GM23338 (cell line): ENCODE data around the gene GRK2. TPM values are rescaled to one million over a fixed set of nuclear protein-coding genes. Genes with fewer than 3 reads are reported as not detected.

ENCODE experiments used
- ATAC-seq: fragments of 200-7000 bp; cut with Tn5 transposase; 3 replicates; pipeline ENCODE4 v1.9.1; 2020
- DNase-seq: peaks from one replicate; pipeline ENCODE4 v3.0.0-alpha.2; 2015; ENCODE audit warnings: low spot score
- H2AFZ ChIP-seq: fragments of 200-600 bp; sonication (generic); 2 replicates; pipeline ENCODE4 v1.8.0; 2016; ENCODE audit warnings: antibody characterized with exemption, mild to moderate bottlenecking, moderate library complexity
- H3F3A ChIP-seq: fragments of 200-600 bp; sonication (generic); replicated peaks from 2 replicates; pipeline ENCODE4 v1.8.0; 2017; ENCODE audit warnings: antibody characterized with exemption, mixed run types, low read depth
- H3K27ac ChIP-seq: fragments of 200-600 bp; sonication (generic); 2 replicates; pipeline ENCODE4 v1.6.1; 2016; ENCODE audit warnings: low read depth
- H3K27me3 ChIP-seq: fragments of 200-600 bp; sonication (generic); 2 replicates; pipeline ENCODE4 v1.8.0; 2016; ENCODE audit warnings: mild to moderate bottlenecking, mixed run types, moderate library complexity; ENCODE audit not compliant: insufficient read depth
- H3K36me3 ChIP-seq: fragments of 200-600 bp; sonication (generic); 2 replicates; pipeline ENCODE4 v1.8.0; 2016; ENCODE audit warnings: mild to moderate bottlenecking; ENCODE audit not compliant: insufficient read depth
- H3K4me1 ChIP-seq: fragments of 200-600 bp; sonication (generic); 2 replicates; pipeline ENCODE4 v1.8.0; 2016; ENCODE audit warnings: mild to moderate bottlenecking, moderate library complexity; ENCODE audit not compliant: insufficient read depth
- H3K4me2 ChIP-seq: fragments of 200-600 bp; sonication (generic); 2 replicates; pipeline ENCODE4 v1.7.1; 2017; ENCODE audit warnings: mixed run types
- H3K4me3 ChIP-seq: fragments of 200-600 bp; sonication (generic); 2 replicates; pipeline ENCODE4 v1.6.1; 2016; ENCODE audit warnings: mixed run types
- H3K79me2 ChIP-seq: fragments of 200-600 bp; sonication (generic); replicated peaks from 2 replicates; pipeline ENCODE4 v1.8.0; 2017; ENCODE audit warnings: mild to moderate bottlenecking; ENCODE audit not compliant: insufficient read depth
- H3K9me2 ChIP-seq: fragments of 200-600 bp; sonication (generic); 2 replicates; pipeline ENCODE4 v1.8.0; 2017; ENCODE audit not compliant: insufficient read depth
- H4K20me1 ChIP-seq: fragments of 200-600 bp; sonication (generic); replicated peaks from 2 replicates; pipeline ENCODE4 v1.8.0; 2017; ENCODE audit warnings: mild to moderate bottlenecking; ENCODE audit not compliant: insufficient read depth
- H3K27ac Mint-ChIP-seq: 2 replicates; pipeline ENCODE4 v1.8.0; 2020; ENCODE audit warnings: inconsistent platforms, mild to moderate bottlenecking, moderate library complexity, mixed read lengths
- H3K27me3 Mint-ChIP-seq: 3 replicates; pipeline ENCODE4 v1.8.0; 2022; ENCODE audit warnings: low read depth, mild to moderate bottlenecking, moderate library complexity, mixed read lengths, inconsistent platforms; ENCODE audit not compliant: insufficient read depth, poor library complexity
- H3K36me3 Mint-ChIP-seq: 3 replicates; pipeline ENCODE4 v1.8.0; 2021; ENCODE audit warnings: low read depth, mild to moderate bottlenecking, inconsistent platforms, moderate library complexity, mixed read lengths
- H3K4me1 Mint-ChIP-seq: 3 replicates; pipeline ENCODE4 v1.8.0; 2020; ENCODE audit warnings: mild to moderate bottlenecking, inconsistent platforms, mixed read lengths
- H3K4me3 Mint-ChIP-seq: 3 replicates; pipeline ENCODE4 v1.8.0; 2021; ENCODE audit warnings: moderate library complexity, mild to moderate bottlenecking, inconsistent platforms, mixed read lengths
- H3K9me3 Mint-ChIP-seq: 3 replicates; pipeline ENCODE4 v1.8.0; 2020; ENCODE audit warnings: moderate library complexity, mild to moderate bottlenecking, inconsistent platforms, mixed read lengths
- CTCF ChIP-seq, 2 experiments: fragments of 200-600 bp in 1 of 2; sonication (generic) in 1 of 2; conservative IDR thresholded peaks; 2 replicates each; pipeline versions ENCODE4 v1.5.1 to v1.6.1; 2016 to 2017; ENCODE audit warnings: antibody characterized with exemption in 2 of 2, low read depth in 2 of 2, mild to moderate bottlenecking in 2 of 2, moderate library complexity in 1 of 2
- ETS1 ChIP-seq: IDR thresholded peaks from 2 replicates; pipeline ENCODE4 v1.6.1; 2016; ENCODE audit warnings: antibody characterized with exemption
- EZH2 ChIP-seq: fragments of 200-600 bp; sonication (generic); IDR thresholded peaks from one replicate; pipeline ENCODE4 v1.8.0; 2017; ENCODE audit warnings: antibody characterized with exemption, mild to moderate bottlenecking, low read depth; ENCODE audit not compliant: unreplicated experiment
- EZH2phosphoT487 ChIP-seq: fragments of 200-600 bp; sonication (generic); IDR thresholded peaks from one replicate; pipeline ENCODE4 v1.8.1; 2018; ENCODE audit warnings: antibody characterized with exemption; ENCODE audit not compliant: unreplicated experiment
- JUNB ChIP-seq: IDR thresholded peaks from one replicate; pipeline ENCODE4 v1.6.1; 2016; ENCODE audit warnings: antibody characterized with exemption; ENCODE audit not compliant: unreplicated experiment
- POLR2AphosphoS5 ChIP-seq: IDR thresholded peaks from 2 replicates; pipeline ENCODE4 v1.6.1; 2016; ENCODE audit warnings: antibody characterized with exemption, low read depth
- REST ChIP-seq: IDR thresholded peaks from one replicate; pipeline ENCODE4 v1.6.1; 2018; ENCODE audit warnings: antibody characterized with exemption; ENCODE audit not compliant: unreplicated experiment
- STAT1 ChIP-seq: IDR thresholded peaks from one replicate; pipeline ENCODE4 v1.6.1; 2016; ENCODE audit warnings: antibody characterized with exemption; ENCODE audit not compliant: unreplicated experiment
- polyA plus RNA-seq: library from polyadenylated mRNA; unstranded; fragments of >200 nt; fragmentation: Nextera tagmentation; extraction: Ambion mirVana; gene quantifications from 2 replicates; pipeline ENCODE4 v1.2.1, GENCODE V29; 2016
- total RNA-seq: library from RNA; depleted of rRNA; stranded (reverse); fragments of >200 nt; shearing (Covaris generic); gene quantifications from 2 replicates; pipeline ENCODE4 v1.2.3, GENCODE V29; 2014

The GRK2 gene
- total and polyA plus RNA-seq, 2 experiments from 2014 or later: 19.5 to 72.5 TPM

- Mint-ChIP-seq H3K9me3 (no peaks in the 10 kb centered on the region; the same call in 2 of the 3 replicates), H3K36me3 (no peaks in the 10 kb centered on the region), H3K4me3 (peak overlapping the region; percentile 92), H3K4me1 (peaks cover 11% of the 10 kb centered on the region), H3K27ac (no peak overlapping the region), H3K27me3 (peaks cover 24% of the 10 kb centered on the region)
- Histone ChIP-seq H4K20me1 (no peaks in the 10 kb centered on the region), H3K4me3 (peak overlapping the region; percentile 76), H3K9me2 (no peaks in the 10 kb centered on the region), H2AFZ (peak overlapping the region; percentile 98), H3K27me3 (peaks cover 32% of the 10 kb centered on the region), H3F3A (peaks cover 9% of the 10 kb centered on the region; the same call in 1 of the 2 replicates), H3K79me2 (no peaks in the 10 kb centered on the region), H3K4me2 (peak overlapping the region; percentile 90), H3K36me3 (no peaks in the 10 kb centered on the region), H3K4me1 (peaks cover 8% of the 10 kb centered on the region), H3K27ac (no peak overlapping the region)
- no peak for TF ChIP-seq EZH2phosphoT487
- TF ChIP-seq POLR2AphosphoS5: no peak
- TF ChIP-seq STAT1: no peak
- ATAC-seq (no peak), DNase-seq (no peak)
Measured at GRCh38 chr11:67316882-67317204, 50.6 kb downstream of the GRK2 start.

GRCh38 chr11:67317205-67317887 lies 51.1 kb downstream of the GRK2 start:
- Histone ChIP-seq H3K9me2 (no peaks in the 10 kb centered on the region), H4K20me1 (no peaks in the 10 kb centered on the region), H3K4me3 (peak overlapping the region; percentile 76), H2AFZ (peak overlapping the region; percentile 98), H3K27ac (no peak overlapping the region), H3K4me2 (peak overlapping the region; percentile 91), H3K27me3 (peaks cover 32% of the 10 kb centered on the region), H3K79me2 (no peaks in the 10 kb centered on the region), H3F3A (peaks cover 11% of the 10 kb centered on the region; the same call in 1 of the 2 replicates), H3K4me1 (peaks cover 8% of the 10 kb centered on the region), H3K36me3 (no peaks in the 10 kb centered on the region)
- Mint-ChIP-seq H3K27ac (peak overlapping the region; percentile 93), H3K4me1 (peaks cover 11% of the 10 kb centered on the region), H3K27me3 (peaks cover 25% of the 10 kb centered on the region), H3K4me3 (peak overlapping the region; percentile 92), H3K36me3 (no peaks in the 10 kb centered on the region), H3K9me3 (no peaks in the 10 kb centered on the region; the same call in 2 of the 3 replicates)
- TF ChIP-seq CTCF (conservative IDR thresholded peaks at IDR 0.05; ENCODE audit: low read depth in 2 of 2) (peak; percentile 80 to 96), POLR2AphosphoS5 (peak; percentile 57; the same call in 1 of the 2 replicates), EZH2 (peak; percentile 18), ETS1 (peak; percentile 87), REST (no peak), JUNB (no peak)
- ATAC-seq: peak; percentile 83
- DNase-seq: peak; percentile 99
